GM18909 (cell line): ENCODE results near the gene TMEM108.
A peak's percentile ranks its signal among the peaks of the same experiment; 100 is the strongest.

Experiments
- ATAC-seq: cut with Tn5 transposase; IDR thresholded peaks from one replicate; pipeline ENCODE4 v1.9.1; 2021; ENCODE audit warnings: mild to moderate bottlenecking; ENCODE audit not compliant: unreplicated experiment, poor library complexity

The TMEM108 gene

GRCh38 chr3:133209871-133210550, 171.8 kb downstream of the TMEM108 start:
- ATAC-seq = no peak

DNA sequence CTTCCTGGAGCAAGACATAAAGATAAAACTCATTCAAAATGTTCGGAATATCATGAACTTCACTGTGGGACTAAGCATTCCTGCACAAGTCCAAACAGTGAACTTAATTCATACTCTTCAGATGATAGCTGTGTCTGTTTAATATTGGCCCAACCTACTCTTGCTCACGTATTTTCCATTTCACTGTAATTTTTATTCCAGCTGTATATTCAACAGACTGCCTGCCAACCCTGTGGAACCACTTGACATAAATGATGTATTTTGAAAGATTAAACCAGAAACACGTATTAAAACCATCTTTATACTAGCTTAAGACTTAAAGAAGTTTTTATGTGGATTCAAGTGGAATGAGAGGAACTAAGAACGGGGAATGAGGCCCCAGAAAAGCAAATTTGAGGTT, 172.5 kb downstream of the TMEM108 start:
- no peak for ATAC-seq

- ATAC-seq = peak; percentile 96
These were observed 173.3 kb downstream of the TMEM108 start for GRCh38 chr3:133211449-133211848.

DNA sequence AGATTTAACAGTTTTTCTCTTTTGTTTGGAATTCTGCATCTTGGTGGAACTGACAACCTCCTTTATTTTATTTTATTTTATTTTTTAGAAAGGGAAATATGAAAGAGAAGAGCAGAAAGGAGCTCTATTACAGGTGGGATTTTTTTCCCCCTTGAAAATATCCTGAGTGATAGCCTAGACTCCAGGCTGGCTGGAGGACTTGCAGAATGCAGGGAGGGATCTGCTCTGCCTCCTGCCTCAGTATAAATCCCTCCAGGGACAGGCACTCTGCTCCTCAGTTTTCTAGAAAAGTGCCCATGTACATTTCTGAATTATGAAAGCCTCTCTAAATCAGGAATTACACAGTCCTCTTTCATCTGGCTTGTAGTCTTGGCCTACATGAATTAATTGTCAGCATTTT, 173.7 kb downstream of the TMEM108 start:
- ATAC-seq = no peak

- ATAC-seq = no peak
These were observed 175.7 kb downstream of the TMEM108 start for GRCh38 chr3:133213937-133214336.

- ATAC-seq = no peak
These were observed 189.6 kb downstream of the TMEM108 start for GRCh38 chr3:133227813-133228212.

DNA sequence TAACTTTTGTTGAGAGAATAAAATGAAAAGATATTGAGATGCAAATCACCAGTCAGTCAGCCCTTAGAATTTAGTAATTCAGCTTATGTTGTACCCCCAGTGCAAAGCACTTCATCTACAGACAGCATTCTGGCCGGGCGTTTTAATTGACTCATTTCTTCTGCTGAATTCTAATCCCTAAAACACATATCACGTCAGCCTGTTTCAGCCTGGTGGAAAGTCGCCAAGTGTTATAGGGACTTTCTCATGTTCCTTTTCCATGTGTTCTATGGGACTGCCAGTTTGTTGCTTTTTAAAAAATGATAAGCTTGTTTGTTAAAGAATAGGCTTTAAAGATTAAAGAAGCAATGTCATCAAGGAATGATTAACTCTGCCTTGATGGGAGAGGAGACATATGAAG, 192.0 kb downstream of the TMEM108 start:
- no peak for ATAC-seq

GRCh38 chr3:133236901-133237300, 198.7 kb downstream of the TMEM108 start:
- no peak for ATAC-seq

DNA sequence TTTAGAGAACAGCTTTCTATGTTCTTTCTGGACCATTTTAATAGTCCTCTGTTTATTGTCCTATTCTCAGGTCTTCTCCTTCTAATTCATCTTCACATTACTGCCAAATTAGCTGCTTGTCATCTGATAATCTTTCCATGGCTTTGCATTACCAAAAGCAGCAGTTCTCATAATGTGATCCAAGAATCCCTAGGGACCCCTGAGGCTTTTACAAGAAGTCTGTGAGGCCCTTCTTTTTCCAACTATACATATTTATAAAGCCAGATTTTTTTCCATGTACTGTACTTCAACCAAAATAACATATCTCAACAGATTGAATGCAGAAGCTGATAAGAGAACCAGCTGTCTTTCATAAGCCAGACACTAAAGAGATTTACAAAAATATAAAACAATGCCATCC, 199.2 kb downstream of the TMEM108 start:
- ATAC-seq = no peak

- no peak for ATAC-seq
These were observed 199.8 kb downstream of the TMEM108 start for GRCh38 chr3:133238015-133238414.

GRCh38 chr3:133246119-133246518, 207.9 kb downstream of the TMEM108 start:
- ATAC-seq = no peak

DNA sequence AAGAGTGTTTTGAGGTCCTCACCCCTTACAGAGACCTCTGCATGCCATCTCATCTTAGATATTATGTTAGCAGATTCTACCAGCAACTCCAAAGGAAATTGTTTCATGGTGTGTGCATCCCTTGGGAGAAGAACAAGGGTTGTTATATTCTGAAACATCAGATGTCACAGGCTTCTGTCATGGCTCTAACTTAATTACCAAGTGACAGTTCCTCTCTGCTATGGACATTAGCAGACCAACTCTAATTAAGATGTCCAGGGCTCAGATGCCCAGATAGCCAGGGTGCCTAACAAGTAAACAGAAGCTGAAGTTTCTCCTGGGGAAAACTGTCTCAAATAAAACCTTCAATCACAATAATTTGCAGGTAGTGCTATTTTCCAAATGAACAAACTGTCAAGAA, 208.6 kb downstream of the TMEM108 start:
- ATAC-seq = no peak

DNA sequence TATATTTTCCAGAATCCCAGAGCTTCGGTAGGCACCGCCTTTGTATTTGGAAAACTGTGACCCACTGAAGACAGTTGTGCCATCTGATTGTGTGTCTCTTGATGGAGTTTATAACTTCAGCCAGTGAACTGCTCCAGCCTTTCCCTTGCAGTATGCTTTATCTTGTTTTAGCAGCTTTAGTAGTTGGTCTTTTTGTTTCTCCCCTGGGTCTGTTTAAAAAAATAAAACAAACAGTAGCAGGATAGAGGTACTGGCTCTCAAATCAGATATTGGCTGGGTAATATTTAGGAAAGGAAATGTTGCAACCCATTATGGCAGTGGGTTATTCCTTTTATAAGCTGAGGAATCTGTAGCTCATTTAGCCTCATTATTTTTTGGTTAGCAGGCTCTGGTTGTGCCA, 210.2 kb downstream of the TMEM108 start:
- ATAC-seq = no peak

GRCh38 chr3:133249490-133249889, 211.3 kb downstream of the TMEM108 start:
- ATAC-seq = no peak

DNA sequence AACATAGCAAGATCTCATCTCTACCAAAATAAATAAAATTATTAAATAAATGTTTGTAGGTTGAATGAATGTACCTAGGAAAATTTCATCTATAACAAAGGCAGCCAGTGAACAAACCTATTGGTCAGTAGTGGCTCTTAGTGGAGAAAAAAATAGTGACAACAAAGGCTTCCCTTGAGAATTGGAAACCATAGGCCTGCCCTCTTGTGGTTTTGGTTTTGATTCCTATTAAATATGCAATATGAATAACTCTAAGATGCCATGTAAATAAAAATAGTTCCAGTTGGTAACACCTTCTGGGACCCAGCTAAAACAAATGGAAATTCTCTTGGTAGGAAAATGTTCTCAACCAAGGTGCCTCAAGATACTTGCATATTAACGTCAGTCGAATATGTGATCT, 216.0 kb downstream of the TMEM108 start:
- no peak for ATAC-seq

DNA sequence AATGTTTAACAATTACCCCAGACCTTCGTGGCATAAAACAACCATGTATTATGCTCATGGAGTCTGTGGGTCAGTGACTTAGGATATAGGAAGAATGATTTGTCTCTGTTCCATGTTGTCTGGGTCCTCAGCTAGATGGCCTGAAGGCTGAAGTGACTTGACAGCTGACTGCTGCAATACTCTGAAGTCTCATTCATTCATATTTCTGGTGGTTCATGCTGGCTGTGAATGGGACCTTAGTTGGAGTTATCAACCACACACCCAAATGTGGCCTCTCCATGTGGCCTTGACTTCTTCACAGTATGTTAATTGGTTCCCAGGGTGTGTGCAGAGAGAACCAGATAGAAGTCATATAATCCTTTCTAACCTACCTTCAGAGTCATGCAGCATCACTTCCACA, 216.5 kb downstream of the TMEM108 start:
- ATAC-seq = no peak

DNA sequence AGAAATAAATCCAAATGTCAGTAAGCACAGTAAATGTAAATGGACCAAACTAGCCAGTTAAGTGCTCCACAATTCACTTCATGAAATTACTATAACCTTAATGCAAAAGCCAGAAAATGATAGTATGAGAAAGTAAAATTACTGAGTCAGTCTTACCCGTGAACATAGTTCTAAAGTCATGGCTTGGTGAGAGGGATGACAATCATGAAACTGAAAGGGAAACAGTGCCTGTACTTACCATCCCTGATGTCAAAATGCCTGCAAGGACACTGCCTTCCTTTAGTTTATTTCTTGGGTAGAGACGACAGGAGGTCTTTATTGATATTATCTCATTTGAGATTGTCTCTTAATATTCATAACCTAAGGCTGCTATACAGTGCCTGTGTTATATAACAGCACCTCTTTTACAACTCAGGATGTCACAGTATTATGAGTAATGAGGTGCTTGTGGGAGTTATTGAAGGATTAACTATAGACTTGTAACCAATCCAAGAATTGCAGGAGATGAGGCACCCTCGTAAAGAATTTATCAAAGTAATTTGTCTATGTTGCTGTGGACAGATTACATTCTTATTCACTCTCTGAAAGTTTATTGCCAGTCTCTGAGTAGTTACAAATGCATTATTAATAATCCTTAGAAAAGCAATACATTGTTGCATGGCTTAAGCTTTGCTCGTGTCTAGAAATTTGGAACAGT, 218.7 kb downstream of the TMEM108 start:
- peak; percentile 70 for ATAC-seq

GRCh38 chr3:133258358-133258757, 220.2 kb downstream of the TMEM108 start:
- no peak for ATAC-seq

DNA sequence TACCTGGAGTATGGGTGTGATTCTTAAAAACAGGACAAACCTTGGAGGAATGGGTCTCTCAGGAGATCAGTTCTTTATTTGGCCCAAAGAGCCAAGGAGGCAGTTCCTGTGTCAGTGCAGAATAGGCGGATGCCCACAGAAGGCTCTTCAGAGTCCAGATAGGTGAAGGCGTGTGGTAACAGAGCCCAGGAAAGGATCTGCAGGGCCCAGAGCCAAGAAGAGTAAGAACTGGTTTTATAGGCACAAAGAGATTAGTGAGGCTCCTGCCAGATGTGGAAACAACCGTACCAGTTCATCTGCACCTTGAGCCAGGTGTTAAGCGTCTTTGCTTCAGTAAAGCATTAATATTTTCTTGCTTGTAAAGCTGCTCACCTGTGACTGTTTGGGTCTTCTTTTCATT, 221.6 kb downstream of the TMEM108 start:
- no peak for ATAC-seq

GRCh38 chr3:133262333-133262732, 224.1 kb downstream of the TMEM108 start:
- ATAC-seq = no peak

GRCh38 chr3:133264920-133265319, 226.7 kb downstream of the TMEM108 start:
- no peak for ATAC-seq

GRCh38 chr3:133268726-133269134, 230.5 kb downstream of the TMEM108 start:
- ATAC-seq = no peak
